H54 (cell line): ENCODE results near the gene NNAT.

Source experiments
- DNase-seq: peaks from one replicate; pipeline ENCODE4 v3.0.0; 2011; ENCODE audit warnings: low spot score, mixed read lengths; ENCODE audit not compliant: insufficient read length
- FAIRE-seq: peaks from 3 replicates; lab custom pipeline; 2011; peaks lifted over from hg19 to GRCh38; lab: Jason Lieb, UNC
- POLR2A ChIP-seq: IDR thresholded peaks from 2 replicates; pipeline ENCODE4 v1.6.1; 2011; ENCODE audit warnings: low read depth, mild to moderate bottlenecking, low read length

The NNAT gene

GRCh38 chr20:37567671-37568588 is 46.9 kb downstream of the NNAT start:
- DNase-seq (no peak), FAIRE-seq (no peak)
- TF ChIP-seq POLR2A = no peak

- DNase-seq (no peak), FAIRE-seq (no peak)
- no peak for TF ChIP-seq POLR2A
These were observed 49.4 kb downstream of the NNAT start for GRCh38 chr20:37570419-37570818.

- no peak for TF ChIP-seq POLR2A
- no peak for DNase-seq
- FAIRE-seq = no peak
These were observed 50.0 kb downstream of the NNAT start for GRCh38 chr20:37571033-37571432.
